Stimulated activated CD8-positive, alpha-beta memory T cell treated with anti-CD3 and anti-CD28 coated beads, Interleukin-4, amount 100 ng/mL, for 4 hours (primary cell): ENCODE measurements around the gene PHACTR2.
"Not testable (repeated sequence)": the region's sequence is repeated elsewhere in the genome, so short reads cannot be mapped to it uniquely, and the experiment has no call there.

Experiments used
- DNase-seq, 2 donors: peaks; one replicate each; pipeline ENCODE4 v3.0.0-alpha.2; 2020; ENCODE audit warnings: low read depth in 2 of 2, low spot score in 1 of 2

PHACTR2 gene

DNA sequence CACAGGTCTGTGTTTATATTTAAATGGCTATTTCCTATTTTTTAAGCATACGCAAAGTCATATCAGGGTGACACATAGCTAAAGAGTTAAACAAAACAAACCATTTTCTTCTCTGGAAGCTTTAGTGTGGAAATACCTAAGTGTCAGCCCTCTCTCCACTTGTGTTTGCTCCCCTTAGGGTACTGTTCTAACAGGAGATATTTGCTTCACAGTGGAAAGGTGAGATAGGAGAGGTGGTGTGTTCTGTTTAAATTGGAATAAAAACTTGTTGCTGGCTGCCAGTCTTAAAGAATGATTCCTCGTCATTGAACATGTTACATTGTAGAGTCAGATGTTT, 18.9 kb downstream of the PHACTR2 start:
- DNase-seq, result no peak

DNA sequence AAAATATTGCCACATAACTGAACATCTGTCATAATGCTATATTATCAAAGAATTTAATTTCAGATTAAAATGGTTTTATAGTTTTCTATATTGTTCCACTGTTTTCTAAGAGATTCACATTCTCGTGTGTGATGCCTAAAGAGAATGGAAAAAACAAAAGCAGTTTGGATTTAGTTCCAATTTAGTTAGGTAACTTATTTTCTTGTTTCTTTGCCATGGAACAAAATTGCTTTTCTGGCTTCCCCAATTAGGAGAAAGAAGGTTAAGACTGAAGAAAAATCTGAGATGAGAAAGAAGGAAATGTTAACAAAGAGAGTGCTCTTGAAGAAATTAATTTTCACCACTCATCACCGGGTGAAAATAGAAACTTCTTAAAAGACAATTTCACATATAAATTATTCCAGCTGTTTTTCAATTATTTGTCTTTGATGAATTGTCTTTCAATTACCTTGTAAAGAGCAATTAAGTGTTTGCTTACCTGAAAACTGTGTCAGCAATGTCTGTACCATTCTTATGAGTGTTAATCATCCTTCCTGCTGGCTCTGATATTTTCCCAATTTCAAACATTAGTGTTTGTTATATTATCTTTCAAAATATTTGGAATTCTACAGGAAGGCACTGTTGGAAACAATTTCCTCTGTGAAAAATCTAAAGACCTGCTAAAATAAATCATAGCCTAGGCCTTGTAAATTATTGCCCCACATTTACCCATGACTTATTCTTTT, 19.5 kb downstream of the PHACTR2 start:
- DNase-seq, result no peak

DNA sequence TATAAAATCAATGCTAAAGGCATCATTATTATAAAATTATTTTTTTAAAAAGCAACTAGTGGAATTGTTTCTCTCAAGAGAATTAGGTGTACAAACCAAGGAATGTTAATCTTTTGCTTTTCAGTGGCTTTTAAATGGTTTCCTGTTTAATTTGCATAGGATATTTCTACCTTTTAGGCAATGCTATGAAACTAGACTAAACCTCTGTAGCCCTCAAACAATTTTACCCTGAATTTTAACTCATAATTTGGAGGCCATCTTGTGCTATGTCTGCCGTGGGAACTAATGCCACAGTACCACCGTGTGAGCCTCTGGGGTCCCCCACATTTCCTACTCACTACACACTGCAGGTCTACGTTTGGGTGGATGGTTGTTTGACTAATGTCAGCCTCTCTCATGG, 20.6 kb downstream of the PHACTR2 start:
- no peak for DNase-seq

DNA sequence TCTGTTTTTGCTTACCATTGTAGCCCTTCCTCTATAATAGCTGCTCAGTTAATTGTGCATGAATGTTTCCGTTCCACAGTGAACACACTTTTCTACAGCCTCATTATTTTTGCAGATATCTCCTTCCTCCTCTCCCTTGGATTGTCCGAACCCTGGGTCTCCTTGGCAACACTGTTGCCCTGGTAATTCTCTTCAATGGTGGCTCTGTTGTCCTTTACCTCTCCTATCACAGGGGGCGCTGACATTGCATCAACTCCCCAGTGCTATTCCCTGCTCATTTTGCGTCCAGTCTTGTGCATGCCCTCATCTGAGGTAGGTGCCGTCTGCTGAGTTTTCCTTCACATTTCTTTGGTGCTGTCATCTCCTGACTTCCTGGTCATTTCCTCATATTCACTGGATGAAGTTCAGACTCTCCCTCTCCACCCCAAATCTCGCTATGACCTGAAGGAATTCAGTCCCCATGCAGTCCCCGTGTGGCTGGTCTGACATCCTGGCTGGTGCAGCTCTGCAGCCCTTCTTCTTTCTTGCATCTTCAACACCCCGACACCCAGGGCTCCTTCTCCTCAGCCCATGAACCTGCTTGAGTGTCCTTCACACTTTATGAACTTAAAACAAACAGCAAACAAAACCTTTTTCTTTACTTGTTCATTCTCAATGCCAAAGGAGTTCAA, 21.1 kb downstream of the PHACTR2 start:
- DNase-seq, result no peak

DNA sequence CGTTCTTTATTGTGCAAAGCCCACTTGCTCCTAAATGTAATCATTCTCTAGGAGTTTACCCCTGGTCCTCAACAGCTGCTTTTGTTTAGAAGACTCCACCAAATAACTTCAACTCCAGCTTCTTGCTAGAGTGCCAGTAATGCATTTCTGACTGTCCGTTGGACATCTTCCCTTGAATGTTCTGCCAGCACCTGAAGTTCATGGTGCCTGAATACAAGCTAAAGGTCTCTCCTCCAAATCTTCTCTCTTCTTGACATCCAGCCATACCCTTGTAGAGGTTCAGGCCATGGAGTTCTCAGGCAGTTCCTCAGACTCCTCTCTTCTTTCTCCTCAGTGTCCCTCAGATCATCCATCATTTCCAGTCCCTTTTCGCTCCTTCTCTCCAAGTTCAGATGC, 21.7 kb downstream of the PHACTR2 start:
- no peak for DNase-seq

DNA sequence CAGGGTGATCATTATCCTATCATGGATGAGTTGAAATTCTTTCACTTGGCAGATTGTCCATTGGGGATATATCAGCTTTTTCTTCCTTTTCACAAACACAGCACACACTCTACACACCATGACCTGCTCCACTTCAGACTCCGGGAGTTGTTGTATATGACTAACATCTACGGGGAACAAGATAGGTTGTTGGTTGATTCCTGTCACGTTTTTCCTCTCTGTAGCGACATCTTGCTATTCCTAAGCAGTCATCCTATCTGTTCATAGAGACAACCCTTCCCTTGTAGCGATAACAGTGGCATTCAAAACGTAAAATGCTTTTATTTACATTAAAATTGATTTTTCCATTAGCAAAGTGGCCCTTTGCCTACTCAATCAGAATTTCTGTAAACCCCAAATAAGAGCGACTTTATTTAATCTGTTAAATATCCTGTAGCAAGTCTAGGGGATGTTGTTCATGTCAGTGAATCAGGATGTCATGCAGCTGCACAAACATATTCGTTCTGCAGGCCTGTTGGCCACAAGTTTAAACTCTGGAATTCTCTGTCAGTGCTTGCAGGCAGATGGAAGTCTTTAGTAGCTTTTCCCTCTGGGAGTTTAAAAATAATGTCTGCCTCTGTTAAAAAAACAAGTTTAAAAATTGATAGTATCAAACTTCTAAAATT, 23.1 kb downstream of the PHACTR2 start:
- no peak for DNase-seq

DNA sequence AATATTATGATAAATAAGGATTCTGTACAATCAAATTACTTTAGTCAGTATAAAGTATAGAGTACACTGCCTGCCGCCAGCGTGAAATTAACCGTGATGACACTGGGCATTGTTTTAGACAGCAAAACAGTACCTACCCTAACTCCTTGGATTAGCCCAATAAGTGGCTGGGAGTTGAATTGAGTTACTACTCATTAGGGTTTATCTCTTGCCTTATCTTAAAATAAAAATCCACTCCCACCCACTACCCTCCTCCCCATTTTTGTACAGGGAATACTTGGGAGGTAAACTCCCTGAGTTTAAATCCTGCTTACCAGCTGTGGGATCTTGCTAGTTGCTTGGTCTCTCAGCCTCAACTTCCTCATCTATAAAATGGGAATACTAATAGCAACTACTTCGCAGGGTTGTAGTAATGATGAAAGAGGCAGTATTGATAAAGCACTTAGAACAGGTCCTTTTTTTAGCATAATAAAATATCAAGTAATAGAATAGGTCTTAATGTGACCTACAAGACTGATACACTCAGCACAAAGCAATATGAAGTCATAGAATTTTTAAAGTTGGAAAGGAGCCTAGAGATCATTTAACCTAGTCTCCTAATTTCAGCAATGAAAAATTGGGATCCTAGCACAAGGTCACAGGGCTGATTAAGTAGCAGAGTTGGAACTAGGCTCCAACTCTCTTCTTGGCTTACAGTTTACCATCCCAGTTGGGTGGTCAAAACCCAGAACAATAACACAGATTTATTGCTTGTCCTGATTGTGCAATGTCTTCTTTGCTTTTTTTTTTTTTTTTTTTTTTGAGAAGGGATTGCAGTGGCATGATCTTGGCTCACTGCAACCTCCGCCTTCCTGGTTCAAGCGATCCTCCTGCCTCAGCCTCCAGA, 23.8 kb downstream of the PHACTR2 start:
- DNase-seq, result no peak

DNA sequence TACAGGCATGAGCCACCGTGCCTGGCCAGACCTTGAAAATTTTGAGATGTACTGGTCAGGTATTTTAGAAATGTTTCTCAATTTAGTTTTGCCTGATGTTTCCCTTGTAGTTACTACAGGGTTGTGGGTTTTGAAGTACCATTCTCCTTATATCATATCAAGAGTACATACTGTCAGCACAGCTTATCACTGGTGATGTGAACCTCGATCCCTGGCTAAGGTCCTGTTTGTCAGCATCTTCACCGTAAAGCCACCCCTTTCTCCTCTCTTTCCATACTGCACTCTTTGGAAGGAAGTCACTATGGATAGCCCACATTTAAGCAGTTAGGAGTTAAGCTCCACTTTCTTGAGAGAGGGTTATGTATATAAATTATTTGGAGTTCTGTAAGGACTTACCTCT, 27.8 kb downstream of the PHACTR2 start:
- no peak for DNase-seq

DNA sequence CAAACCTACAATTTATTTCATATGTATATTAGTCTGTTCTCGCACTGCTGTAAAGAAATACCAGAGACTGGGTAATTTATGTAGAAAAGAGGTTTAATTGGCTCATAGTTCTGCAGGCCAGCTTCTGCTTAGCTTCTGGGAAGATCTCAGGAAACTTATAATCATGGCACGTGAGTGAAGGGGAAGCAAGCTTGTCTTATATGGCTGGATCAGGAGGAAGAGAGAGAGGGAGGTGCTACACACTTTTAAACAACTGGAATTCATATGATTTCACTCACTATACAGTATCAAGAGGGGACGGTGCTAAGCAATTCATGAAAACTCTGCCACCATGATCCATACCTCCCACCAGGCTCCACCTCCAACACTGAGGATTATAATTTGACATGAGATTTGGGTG, 29.9 kb downstream of the PHACTR2 start:
- DNase-seq, result no peak

DNA sequence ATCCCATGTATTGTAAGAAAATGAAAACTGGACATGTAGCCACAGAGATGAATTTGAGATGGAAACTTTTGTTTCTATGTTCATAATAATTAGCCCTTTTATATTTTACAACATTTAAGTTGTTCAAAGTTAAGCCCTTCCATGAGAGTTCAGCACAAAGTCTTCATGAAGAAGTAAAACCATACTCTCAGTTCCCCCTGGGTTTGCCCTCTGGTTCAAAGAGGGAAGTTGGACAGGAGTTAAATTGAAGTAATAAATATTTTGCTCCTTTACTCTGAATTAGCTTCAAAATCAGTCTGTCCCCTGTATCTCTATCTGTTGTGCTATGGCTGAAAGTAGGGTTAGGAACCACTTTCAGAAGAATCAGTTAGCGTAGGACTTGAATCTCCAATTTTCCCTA, 31.1 kb downstream of the PHACTR2 start:
- DNase-seq, result no peak

DNA sequence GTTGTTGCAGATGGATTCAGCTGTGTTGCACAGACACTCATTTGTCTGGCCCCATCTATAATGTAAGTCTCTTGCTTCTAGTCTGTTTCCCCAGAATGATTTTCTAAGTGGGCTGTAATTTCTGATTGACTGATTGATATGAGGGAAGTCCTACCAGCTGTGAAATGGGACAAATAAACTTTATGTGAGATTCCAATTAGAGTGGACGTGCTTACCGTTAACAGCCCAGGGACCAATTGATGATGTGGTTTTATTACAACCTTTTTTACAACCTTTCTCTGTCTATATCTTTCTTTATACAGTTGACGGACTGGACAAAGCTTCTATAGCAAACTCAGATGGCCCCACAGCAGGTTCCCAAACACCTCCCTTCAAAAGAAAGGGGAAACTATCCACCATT, 33.9 kb downstream of the PHACTR2 start:
- DNase-seq, result no peak

DNA sequence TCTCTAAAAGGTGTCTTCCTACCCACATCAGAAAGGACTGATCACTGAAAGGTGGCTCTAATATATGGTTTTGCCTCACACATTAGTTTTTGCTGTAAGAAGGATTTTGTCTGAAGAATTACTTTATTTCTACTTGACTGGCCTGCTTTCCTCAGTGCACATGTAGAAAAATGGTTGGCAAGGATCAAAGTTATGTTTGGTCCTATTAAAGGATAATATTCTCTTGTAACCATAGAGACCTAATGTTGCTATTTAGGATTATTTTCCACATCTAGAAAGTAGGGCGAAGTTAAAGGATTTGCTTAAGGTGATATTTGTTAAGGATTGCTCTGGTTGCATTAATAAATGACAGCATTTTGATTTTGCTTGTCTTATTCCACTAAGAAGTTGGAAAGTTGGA, 40.7 kb downstream of the PHACTR2 start:
- DNase-seq, result no peak

DNA sequence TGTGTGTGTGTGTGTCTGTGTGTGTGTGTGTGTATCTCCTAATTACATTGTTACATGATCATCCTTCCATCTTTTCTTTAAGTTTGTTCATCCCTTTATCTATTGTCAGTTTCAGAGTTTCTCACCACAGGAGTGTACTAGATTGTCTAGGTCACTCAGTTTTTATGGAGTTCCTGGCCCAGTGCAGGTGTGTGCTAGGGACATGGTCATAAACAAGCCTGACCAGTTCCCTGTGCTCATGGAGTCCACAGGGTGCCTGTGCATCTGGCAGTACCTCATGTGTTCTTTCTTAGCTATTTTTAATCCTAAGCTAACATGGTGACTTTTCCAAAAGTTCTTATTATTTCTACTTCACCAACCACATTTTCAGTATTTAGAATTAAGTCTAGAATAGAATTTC, 43.9 kb downstream of the PHACTR2 start:
- no peak for DNase-seq

DNA sequence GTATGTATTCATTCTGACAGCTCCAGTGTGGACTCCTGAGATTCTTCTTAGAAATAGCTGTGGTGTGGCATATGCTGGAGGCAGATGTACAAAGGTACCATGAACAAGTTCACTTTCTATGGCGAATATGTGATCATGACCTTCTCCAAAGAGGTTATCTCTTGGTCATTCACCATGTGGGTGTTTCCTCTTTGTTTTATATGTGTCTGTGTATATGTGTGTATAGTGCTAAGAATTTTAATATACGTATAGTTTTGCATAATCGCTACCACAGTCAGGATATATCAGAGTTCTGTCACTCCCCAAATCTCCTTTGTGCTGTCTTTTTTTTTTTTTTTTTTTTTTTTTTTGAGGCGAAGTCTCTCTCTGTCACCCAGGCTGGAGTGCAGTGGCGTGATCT, 47.1 kb downstream of the PHACTR2 start:
- no peak for DNase-seq

DNA sequence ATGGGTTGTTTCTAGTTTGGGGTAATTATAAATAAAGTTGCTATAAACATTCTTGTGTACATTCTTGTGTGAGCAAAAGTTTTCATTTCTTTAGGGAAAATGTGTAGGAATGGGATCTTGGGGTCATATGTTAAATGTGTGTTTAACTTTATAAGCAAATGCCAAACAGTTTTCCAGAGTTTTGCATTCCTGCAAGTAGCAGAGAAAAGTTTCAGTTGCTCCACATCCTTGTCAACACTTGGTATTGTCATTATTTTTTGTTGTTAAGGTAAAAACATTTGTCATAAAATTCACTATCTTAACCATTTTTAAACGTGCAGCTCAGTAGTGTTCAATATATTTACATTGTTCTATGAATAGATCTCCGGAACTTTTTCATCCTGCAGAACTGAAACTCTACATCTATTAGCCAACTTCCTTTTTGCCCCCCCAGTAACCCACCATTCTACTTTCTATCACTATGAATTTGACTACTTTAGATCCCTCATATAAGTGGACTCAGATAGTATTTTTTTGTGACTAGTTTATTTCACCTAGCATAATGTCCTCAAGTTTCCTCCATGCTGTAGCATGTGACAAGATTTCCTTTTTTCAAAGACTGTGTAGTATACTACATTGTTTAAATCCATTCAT, 48.4 kb downstream of the PHACTR2 start:
- no peak for DNase-seq

DNA sequence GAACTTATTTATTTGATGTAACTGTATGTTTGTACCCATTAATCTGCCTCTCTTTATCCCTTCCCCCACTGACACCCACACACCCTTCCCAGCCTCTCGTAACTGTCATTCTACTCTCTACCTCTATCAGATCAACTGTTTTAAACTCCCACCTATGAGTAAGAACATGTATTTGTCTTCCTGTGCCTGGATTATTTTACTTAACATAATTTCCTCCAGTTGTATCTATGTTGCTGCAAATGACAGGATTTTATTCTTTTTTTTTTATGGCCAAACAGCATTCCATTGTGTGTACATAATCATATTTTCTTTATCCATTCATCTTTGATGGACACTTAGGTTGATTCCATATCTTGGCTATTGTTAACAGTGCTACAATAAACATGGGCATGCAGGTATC, 49.3 kb downstream of the PHACTR2 start:
- no peak for DNase-seq

DNA sequence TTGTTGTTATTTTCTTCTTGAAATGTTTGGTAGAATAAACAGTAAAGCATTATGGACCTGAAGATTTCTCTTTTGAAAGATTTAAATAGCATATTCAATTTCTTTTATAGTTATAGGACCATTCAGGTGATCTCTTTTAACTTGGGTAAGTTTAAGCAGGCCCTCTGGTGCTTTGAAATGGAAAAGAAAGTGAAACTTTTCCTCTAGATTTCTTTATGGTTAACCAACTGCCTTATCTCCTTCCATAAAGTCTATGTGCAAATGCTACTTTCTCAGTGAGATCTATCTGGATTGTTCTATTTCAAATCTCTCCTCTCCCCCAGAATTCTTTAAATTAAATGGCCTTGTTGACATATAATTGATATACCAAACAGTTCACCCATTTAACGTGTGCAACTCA, 54.0 kb downstream of the PHACTR2 start:
- no peak for DNase-seq

DNA sequence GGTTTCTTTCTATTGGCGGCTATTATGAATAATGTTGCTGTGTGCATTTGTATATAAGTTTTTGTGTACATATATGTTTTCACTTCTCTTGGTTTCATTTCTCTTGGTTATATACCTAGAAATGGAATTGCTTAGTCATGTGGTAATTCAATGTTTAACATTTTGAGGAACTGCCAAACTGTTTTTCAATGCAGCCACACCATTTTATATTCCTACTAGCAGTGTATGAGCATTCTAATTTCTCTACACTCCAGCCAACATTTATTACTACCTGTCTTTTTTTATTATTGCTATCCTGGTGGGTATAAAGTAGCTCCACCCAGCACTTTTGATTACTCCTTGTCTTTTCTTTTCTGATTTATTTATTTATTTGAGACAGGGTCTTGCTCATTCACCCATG, 54.8 kb downstream of the PHACTR2 start:
- no peak for DNase-seq

DNA sequence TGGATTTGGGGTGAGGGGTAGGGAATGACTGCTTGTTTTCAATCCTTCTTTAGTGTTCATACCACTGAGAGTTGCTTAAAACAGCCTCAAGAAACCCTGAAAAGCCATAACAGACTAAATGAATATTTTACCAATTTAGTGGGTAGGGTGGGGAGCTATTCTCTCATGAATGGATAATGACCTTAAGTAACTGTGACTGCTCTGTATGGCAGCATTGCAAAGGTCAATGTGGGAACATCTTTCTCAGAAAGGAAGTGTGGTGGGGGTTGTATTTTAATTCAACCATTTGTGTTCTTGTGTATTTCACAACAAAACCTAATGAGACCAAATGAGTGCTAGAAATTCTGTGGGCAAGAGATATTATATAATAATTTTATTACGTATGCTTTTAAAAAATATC, 55.7 kb downstream of the PHACTR2 start:
- no peak for DNase-seq

DNA sequence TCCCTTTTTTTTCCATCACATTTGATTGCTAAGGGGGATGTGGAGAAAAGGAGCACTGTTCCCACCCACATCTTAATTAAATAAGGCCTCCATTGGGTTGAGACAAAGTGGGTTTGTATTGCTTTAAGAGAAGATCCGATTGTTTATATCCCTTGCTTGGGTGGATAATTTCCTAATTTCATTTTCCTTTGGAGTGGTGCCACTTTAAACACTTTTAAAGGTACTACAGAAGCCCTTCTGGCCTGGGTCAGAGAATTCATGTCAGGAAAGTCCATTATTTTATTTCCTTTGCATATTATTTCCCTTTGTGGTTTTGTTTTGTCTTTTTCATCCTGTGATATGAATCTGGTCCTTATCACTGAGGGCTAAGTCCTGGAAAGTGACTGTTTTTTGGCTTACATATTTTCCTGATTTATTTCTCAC, 56.9 kb downstream of the PHACTR2 start:
- DNase-seq, result no peak

DNA sequence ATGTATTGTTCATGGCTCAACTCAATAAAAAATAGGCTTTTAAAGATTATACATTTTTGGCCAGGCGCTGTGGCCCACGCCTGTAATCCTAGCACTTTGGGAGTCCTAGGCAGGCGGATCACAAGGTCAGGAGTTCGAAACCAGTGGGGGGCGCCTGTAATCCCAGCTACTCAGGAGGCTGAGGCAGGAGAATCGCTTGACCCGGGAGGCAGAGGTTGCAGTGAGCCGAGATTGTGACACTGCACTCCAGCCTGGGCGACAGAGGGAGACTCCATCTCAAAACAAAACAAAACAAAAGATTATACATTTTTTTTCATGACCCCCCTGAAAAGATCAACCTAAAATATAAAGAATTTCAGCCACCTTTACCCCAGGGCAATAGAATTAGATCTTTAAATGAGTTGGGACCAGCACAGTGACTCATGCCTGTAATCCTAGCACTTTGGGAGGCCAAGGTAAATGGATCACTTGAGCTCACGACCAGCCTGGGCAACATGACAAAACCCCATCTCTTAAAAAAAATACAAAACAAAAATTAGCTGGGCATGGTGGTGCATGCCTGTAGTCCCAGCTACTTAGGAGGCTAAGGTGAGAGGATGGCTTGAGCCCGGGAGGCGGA, 60.4 kb downstream of the PHACTR2 start:
- not testable (repeated sequence) for DNase-seq
